NCI-H446 treated with DMSO at 0.1 percent for 48 hours (cell line): ENCODE measurements around the gene C2orf42.
"Not testable (repeated sequence)": the region's sequence is repeated elsewhere in the genome, so short reads cannot be mapped to it uniquely, and the experiment has no call there.

Experiments used
- DNase-seq: peaks from one replicate; lab custom pipeline; 2025; lab: John Stamatoyannopoulos, UW

C2orf42 gene

GRCh38 chr2:70131344-70132143 lies 59.3 kb downstream of the C2orf42 start:
- DNase-seq: not testable (repeated sequence)

- no peak for DNase-seq
Measured at GRCh38 chr2:70128005-70128404, 62.8 kb downstream of the C2orf42 start.

- DNase-seq: no peak
Measured at GRCh38 chr2:70126413-70126812, 64.4 kb downstream of the C2orf42 start.

GRCh38 chr2:70125498-70125898 lies 65.3 kb downstream of the C2orf42 start:
- DNase-seq: no peak

GRCh38 chr2:70124983-70125480 lies 65.8 kb downstream of the C2orf42 start:
- DNase-seq: no peak

GRCh38 chr2:70123829-70124116 lies 67.0 kb downstream of the C2orf42 start:
- DNase-seq: no peak

- DNase-seq: no peak
Measured at GRCh38 chr2:70123051-70123828, 67.6 kb downstream of the C2orf42 start.

- DNase-seq: no peak
Measured at GRCh38 chr2:70122470-70122869, 68.3 kb downstream of the C2orf42 start.

GRCh38 chr2:70121627-70122372 lies 69.0 kb downstream of the C2orf42 start:
- DNase-seq: no peak

GRCh38 chr2:70118798-70119454 lies 71.9 kb downstream of the C2orf42 start:
- no peak for DNase-seq

GRCh38 chr2:70116936-70117552 lies 73.8 kb downstream of the C2orf42 start:
- no peak for DNase-seq

- DNase-seq: no peak
Measured at GRCh38 chr2:70115646-70116442, 75.0 kb downstream of the C2orf42 start.

- DNase-seq: no peak
Measured at GRCh38 chr2:70113359-70114070, 77.3 kb downstream of the C2orf42 start.

- DNase-seq: no peak
Measured at GRCh38 chr2:70111752-70112591, 78.8 kb downstream of the C2orf42 start.

- DNase-seq: not testable (repeated sequence)
Measured at GRCh38 chr2:70110397-70110796, 80.4 kb downstream of the C2orf42 start.

GRCh38 chr2:70106138-70106537 lies 84.7 kb downstream of the C2orf42 start:
- not testable (repeated sequence) for DNase-seq

GRCh38 chr2:70104231-70105111 lies 86.3 kb downstream of the C2orf42 start:
- no peak for DNase-seq

- DNase-seq: no peak
Measured at GRCh38 chr2:70103531-70104061, 87.2 kb downstream of the C2orf42 start.
